ENCODE data around the gene DIS3L2.

GRCh38 chr2:232319067-232319802, 357.7 kb downstream of the DIS3L2 start:
- no peak for TF ChIP-seq CTCF (IDR thresholded peaks at IDR 0.05)
- no peak for TF ChIP-seq POLR2AphosphoS5 (IDR thresholded peaks at IDR 0.05)
- no peak for TF ChIP-seq POLR2A (IDR thresholded peaks at IDR 0.05; ENCODE audit: low read depth)
- TF ChIP-seq EP300 (IDR thresholded peaks at IDR 0.05) = no peak

Measured in esophagus muscularis mucosa (tissue), 4 donors.